NCI-H2196 (cell line): ENCODE results near the gene PRKAR1B.
A peak's percentile ranks its signal among the peaks of the same experiment; 100 is the strongest.

Experiments
- DNase-seq: peaks from one replicate; lab custom pipeline; 2025; ENCODE audit not compliant: unreplicated experiment; lab: John Stamatoyannopoulos, UW

Gene PRKAR1B

DNA sequence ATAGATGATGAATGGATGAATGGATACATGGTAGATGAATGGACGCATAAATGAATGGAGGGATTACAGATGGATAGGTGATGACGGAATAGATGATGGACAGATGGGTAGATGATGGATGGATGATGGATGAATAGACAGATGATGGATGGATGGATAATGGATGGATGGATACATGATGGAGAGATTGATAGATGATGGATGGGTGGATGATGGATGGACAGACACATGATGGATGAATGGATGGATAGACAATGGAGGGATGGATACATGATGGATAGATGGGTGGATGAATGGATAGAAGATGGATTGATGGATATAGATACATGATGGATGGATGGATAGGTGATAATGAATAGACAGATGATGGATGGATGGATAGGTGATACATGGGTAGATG lies 198.6 kb downstream of the PRKAR1B start:
- no peak for DNase-seq

DNA sequence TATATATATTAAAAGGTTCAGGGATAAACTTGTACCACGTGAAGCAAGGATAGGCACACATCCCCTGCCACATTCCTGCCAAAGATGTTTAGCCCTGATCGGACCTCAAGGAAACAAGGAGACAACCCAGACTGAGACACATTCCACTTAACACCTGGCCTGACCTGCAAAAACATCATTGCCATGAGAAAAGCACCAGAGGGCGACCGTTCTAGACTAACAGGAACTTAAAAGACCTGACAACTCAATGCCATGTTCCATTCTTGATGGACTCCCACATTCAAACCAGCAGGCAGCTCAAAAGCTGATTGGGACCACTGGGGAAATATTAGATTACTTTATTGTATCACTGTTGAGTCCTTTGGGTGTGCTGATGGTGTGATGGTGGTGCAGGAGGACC lies 199.4 kb downstream of the PRKAR1B start:
- no peak for DNase-seq

DNA sequence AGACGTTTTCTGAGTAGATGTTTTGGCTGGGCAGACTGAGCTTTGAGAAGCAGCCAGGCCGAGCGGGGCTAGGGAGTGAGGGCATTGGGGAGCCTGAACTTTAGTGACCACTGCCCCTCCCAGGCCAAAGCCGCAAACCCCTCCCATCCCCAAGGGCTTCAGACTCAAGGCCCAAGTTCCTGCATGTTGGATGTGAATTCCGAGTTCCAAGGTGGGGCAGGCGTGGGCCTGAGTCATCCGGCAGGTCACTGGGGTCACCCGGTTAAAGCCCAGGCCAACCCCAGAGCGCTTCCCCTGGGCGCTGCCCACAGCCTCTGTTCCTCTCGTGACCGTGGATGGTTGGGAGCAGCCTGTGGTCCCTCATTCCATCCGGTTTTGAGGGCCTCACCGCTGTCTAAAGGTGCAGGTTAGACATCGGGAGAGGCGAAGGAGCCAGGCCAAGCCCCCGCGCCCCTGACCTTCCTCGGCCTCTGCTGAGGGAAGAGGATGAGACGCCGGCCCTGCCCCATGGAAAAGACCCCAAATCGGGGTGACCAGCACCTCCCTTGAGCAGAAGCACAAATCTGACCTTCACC lies 200.5 kb downstream of the PRKAR1B start:
- no peak for DNase-seq

DNA sequence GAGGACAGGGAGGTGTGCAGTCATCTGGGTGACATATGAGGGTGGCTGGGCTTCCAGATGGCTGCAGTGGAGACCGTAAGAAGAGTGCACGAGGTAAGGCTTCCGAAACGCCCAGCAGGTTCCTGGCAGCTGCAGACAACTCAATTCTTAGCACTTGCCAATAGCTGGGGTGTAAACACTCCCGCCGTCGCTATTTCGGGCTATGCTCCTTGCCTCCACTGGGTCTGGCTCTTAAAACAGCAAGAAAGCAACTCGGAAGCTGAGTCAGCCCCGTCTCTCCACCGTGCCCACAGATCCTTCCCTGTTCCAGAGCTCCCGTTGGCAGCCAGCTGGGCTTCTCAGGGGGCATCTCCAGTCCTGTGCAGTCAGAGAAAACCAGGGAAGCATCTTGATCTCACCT lies 201.3 kb downstream of the PRKAR1B start:
- DNase-seq: no peak

DNA sequence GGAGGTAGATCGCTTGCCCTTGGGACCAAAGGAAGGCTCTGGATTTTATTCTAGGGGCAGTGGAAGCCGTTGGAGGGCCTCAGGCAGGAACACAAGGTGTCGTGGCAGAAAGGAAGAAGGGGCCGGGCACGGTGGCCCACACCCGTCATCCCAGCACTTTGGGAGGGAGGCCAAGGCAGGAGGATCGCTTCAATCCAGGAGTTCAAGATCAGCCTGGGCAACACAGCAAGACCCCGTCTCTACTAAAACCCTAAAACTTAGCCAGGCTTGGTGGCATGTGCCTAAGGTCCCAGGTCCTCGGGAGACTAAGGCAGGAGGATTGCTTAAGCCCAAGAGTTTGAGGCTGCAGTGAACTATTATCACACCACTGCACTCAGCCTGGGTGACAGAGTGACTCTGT lies 202.3 kb downstream of the PRKAR1B start:
- no peak for DNase-seq

DNA sequence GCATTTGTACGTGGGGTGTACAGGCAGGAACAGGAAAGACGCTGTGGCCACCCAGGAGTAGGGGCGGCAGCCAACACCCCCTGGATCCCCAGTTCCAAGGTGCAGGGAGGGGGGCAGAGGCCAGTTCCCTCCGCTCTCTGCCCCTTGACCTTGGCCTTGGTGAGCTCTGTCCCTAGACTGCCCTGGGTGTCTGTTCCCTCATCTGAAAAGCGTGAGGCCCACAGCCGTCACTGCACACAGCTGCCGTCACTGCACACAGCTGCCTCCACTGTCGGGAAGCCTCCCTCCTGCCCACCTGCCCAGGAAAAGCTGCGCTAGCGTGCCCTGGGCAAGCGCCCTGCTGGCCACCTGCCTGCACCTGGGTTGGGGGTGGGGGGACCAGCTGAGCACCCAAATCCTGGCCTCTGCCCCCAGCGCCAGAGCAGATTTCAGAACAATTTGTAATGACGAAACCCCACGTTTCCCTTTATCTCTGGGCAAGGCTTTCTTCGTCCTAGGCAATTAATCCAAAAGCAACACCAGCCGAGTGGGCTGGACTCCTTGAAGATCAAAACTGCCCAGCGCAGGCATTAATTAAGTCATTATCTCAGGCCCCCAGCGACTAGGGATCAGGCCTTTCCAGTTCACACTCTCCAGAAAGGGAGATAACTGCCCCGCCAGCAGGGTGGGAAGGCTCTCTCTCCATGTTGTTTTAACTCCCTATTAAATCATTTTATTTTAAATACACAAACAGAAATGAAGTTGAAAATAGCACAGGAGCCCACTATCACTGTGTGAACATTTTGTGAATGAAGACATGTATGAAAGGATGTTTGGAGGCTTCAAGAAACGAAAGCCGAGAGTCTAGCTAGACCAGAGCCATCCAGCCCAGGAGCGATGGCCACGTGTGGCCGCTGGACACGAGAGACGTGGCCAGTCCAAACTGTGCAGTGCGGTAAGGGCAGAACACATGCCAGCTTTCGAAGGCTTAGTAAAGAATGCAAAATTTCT lies 203.4 kb downstream of the PRKAR1B start:
- no peak for DNase-seq

- no peak for DNase-seq
These were observed 204.1 kb downstream of the PRKAR1B start for GRCh38 chr7:522951-523314.

- peak; percentile 63 for DNase-seq
These were observed 204.8 kb downstream of the PRKAR1B start for GRCh38 chr7:522071-522950.

- peak; percentile 57 for DNase-seq
These were observed 205.6 kb downstream of the PRKAR1B start for GRCh38 chr7:521221-522070.

- no peak for DNase-seq
These were observed 206.4 kb downstream of the PRKAR1B start for GRCh38 chr7:520503-521161.

DNA sequence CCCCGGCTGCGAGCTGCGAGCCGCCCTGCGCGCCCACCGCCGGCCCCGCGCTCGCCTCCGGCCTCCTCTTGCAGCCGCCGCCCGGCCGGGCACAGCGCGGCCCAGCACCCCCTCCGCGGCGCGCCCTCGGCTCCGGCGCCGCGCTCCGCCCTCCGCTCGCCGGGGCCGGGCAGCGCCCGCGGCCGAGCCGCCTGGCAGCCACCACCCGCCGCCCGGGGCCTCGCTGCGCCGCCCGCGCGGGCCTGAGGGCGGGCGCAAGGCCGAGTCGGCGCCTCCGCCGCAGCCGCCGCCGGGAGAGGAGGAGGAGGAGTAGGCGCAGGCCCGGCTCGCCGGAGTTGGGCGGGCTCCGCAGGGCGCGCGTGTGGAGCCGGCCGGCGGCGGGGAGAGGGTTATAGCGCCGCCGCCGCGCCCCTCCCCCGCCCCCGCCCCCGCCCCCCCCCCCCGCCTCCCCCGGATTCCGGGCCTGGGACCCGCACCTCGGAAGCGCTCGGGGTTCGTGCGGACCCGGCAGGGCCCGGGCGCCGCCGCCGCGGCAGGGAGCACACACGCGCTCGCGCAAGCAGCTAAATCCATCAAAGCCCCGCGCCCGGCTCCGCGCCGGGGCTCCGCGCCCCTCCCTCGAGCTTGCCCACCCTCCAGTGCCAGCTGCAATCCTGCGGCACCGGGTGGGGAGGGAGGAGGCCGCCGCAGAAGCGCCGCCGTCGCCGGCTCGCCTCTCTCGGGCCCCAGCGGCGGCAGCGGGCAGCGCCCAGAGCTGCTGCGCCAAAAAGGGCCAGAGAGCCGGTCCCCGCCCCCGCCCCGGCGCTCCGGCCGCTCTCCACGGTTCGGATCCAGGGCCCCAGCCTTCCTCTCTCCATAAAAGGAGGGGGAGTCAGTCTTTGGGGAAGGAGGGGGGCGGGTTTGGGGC lies 207.3 kb downstream of the PRKAR1B start, which contains the start of gene PDGFA:
PDGFA (minus strand) TSS at position 363 of the 907 bp plus-strand sequence. CDS start 845 bp downstream, outside the sequence.
- peak; percentile 68 for DNase-seq

DNA sequence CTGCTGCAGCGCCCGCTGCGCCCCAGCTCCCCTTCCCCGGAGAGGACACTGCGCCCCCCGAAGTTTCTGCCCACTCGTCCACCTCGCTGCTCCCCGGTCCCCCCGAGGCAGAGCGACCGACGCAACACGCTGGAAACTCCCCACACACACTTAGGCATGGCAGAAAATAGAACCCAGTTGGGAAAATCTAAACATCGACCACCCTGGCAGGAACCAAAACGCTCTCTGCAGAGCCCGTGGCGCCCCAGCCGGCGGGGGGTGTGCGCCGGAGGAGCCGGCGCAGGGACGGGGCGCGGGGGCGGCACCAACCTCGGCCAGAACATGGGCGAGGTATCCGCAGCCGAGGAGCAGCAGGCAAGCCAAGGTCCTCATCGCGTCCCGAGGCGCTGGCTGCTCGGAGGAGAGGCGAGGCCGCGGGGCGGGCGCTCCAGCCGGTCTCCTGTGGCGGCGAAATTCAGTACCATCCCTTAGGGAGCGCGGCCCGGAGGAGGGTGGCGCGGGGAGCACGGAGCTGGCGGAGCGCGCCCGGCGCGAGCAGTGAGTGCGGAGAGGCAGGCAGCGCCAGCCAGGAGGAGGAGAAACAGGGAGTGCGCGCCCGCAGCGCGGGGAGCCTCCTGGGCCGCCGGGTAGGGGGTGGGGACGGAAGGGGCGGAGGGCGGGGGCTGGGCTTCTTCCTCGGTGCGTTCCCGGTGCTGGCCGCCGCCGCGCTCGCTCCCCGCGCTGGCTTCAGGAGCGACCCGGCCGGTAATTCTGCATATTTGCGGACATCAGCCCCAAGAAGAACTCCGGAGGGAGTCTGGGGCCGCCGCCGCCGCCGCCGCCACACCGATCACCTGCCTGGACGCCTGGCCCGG lies 208.2 kb downstream of the PRKAR1B start:
- peak; percentile 70 for DNase-seq

GRCh38 chr7:517774-518629 lies 209.1 kb downstream of the PRKAR1B start:
- peak; percentile 22 for DNase-seq

- DNase-seq: no peak
These were observed 210.2 kb downstream of the PRKAR1B start for GRCh38 chr7:516606-517456.

DNA sequence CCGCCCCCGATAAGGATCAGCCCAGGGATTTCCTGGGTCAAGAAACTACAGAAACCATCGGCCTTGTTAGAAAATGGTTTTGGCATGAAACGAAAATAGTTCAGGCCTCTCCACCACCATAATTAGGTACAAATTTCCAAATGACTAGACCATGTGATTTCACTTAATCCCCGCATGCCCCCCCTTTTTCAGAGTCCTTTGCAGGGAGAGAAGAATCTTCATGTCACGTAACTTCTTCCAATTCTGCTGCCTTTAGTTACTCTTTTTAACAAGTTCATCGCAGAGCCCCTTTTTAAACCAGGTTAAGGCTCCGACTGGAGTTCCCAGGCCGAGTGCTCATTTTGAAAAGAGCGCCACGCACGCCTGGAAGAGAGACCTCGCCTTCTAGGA lies 210.9 kb downstream of the PRKAR1B start:
- no peak for DNase-seq

DNA sequence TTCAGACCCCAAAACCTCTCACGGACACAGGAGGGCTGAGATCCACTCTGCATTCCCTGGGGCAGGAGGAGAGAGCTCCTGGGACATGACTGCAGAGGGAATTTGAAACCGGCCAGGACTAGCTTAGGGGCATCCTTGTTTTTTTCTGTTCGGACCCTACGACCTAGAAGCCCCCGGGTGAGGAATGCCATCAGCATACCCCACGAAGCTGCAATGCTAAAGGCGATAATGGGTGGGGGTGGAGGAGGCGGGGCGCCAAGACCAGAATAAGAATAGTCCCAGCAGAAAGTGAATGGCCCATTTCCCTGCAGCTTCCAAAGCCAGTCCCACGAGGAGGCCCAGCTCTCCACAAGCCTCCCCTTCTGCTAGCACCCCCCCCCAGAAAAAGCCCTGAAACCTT lies 211.5 kb downstream of the PRKAR1B start:
- DNase-seq: no peak
